IMR-90 (cell line): Measurements from ENCODE around the gene MGAT1.

ENCODE experiments used
- BHLHE40 ChIP-seq: fragments of 150-350 bp; IDR thresholded peaks from 2 replicates; pipeline ENCODE4 v1.6.1; 2016; ENCODE audit warnings: mild to moderate bottlenecking, low read depth, low read length
- CEBPB ChIP-seq: IDR thresholded peaks from 2 replicates; pipeline ENCODE4 v1.6.1; 2012; ENCODE audit warnings: low read depth, low read length, improper control_type of control experiment
- CTCF ChIP-seq: conservative IDR thresholded peaks from 2 replicates; pipeline ENCODE4 v1.5.1; 2012; ENCODE audit warnings: mild to moderate bottlenecking, low read depth, low read length, improper control_type of control experiment
- FOS ChIP-seq: fragments of 150-350 bp; IDR thresholded peaks from 2 replicates; pipeline ENCODE4 v1.6.1; 2016; ENCODE audit warnings: low read depth, low read length
- MAFK ChIP-seq: IDR thresholded peaks from 2 replicates; pipeline ENCODE4 v1.6.1; 2012; ENCODE audit warnings: low read depth, low read length, improper control_type of control experiment
- MXI1 ChIP-seq: IDR thresholded peaks from 2 replicates; pipeline ENCODE4 v1.6.1; 2012; ENCODE audit warnings: low read depth, mild to moderate bottlenecking, low read length, moderate library complexity, borderline replicate concordance
- POLR2A ChIP-seq: IDR thresholded peaks from 2 replicates; pipeline ENCODE4 v1.6.1; 2012; ENCODE audit warnings: mild to moderate bottlenecking, low read depth, low read length
- RAD21 ChIP-seq: IDR thresholded peaks from 2 replicates; pipeline ENCODE4 v1.6.1; 2012; ENCODE audit warnings: low read length, improper control_type of control experiment
- RCOR1 ChIP-seq: IDR thresholded peaks from 2 replicates; pipeline ENCODE4 v1.6.1; 2012; ENCODE audit warnings: mild to moderate bottlenecking, low read length, improper control_type of control experiment; ENCODE audit not compliant: insufficient replicate concordance
- RFX5 ChIP-seq: IDR thresholded peaks from 2 replicates; pipeline ENCODE4 v1.8.0; 2012; ENCODE audit warnings: low read depth, mild to moderate bottlenecking, low read length, moderate library complexity
- SMC3 ChIP-seq: fragments of 150-350 bp; IDR thresholded peaks from 2 replicates; pipeline ENCODE4 v1.6.1; 2016; ENCODE audit warnings: low read depth, mild to moderate bottlenecking, antibody characterized with exemption, low read length, moderate library complexity
- TF ChIP-seq, protein P1 (sequence below): fragments of 150-350 bp; IDR thresholded peaks from 2 replicates; pipeline ENCODE4 v1.6.1; 2017; ENCODE audit warnings: mild to moderate bottlenecking, antibody characterized with exemption, low read length, low read depth

DNA sequence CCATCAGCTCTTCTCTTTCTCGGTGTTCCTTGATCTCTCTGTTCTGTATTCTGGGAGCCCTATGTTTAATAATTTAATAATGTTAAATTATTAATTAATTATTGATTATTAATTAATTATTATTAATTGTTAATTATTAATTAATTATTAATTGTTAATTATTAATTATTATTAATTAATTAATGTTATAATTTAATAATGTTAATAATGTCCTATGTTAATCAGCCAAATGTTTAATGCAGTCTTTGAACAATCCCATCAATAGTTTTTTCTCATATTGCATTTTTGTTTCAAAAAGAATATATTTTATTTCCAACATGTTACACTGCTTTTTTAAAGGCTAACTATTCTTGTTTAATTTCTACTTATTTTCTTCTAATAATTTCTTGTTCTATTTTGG is 26.2 kb downstream of the MGAT1 start:
- no peak for TF ChIP-seq CTCF
- no peak for TF ChIP-seq RFX5
- TF ChIP-seq, protein P1, sequence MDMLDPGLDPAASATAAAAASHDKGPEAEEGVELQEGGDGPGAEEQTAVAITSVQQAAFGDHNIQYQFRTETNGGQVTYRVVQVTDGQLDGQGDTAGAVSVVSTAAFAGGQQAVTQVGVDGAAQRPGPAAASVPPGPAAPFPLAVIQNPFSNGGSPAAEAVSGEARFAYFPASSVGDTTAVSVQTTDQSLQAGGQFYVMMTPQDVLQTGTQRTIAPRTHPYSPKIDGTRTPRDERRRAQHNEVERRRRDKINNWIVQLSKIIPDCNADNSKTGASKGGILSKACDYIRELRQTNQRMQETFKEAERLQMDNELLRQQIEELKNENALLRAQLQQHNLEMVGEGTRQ, result no peak
- TF ChIP-seq BHLHE40, result no peak
- TF ChIP-seq CEBPB, result no peak
- no peak for TF ChIP-seq FOS
- no peak for TF ChIP-seq POLR2A
- TF ChIP-seq MXI1, result no peak
- no peak for TF ChIP-seq RAD21
- no peak for TF ChIP-seq MAFK
- no peak for TF ChIP-seq RCOR1
- TF ChIP-seq SMC3, result no peak
